ENCODE data around the gene MRNIP.

The MRNIP gene

GRCh38 chr5:179788193-179788854, 70.3 kb downstream of the MRNIP start:
- FAIRE-seq, result no peak

All from endometrium (tissue), 2 donors.